ENCODE measurements around the gene SDR42E2. TPM values are rescaled to one million over a fixed set of nuclear protein-coding genes. Genes with fewer than 3 reads are reported as not detected.

The SDR42E2 gene
- total RNA-seq, 1 experiment from 2014 or later: not detected

DNA sequence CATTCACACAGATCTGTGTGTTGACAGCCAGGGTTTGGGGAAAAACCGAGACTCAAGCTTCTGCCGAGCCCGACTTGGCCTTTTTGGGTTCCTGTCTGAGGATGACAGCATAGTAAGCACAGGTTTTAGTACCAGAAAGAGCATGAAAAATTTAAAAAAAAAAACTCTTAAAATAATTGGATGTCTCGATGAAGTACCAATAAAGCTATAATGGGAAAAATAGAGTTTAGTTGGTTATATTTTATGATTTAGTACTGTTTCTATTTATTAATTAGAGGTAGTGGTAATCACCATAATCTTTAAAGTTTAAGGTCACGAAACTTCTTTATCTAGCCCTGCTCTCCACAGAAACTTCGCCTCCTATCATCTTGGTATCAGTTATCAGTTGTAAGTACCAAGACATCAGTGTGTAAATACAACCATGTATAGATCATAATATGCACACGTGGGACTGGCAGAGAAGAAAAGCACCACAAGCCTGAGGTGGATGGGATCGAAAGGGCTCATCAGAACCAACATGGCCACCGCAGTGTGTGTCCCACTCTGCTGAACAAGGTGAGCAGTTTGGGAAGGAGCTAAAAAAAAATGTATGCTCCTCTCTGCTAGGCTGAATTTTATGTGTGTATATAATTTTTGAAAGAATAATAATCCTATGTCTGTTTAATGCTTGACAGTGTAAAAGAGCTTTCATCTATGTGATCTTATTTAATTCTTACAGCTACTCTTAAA, 29.4 kb downstream of the SDR42E2 start:
- DNase-seq: no peak
- Histone ChIP-seq H4K20me1 (ENCODE audit: low read length) (no peaks in the 10 kb centered on the region), H3K4me3 (ENCODE audit: low read length) (peak overlapping the region; percentile 72), H3K4me1 (ENCODE audit: insufficient read depth, low read length) (peaks cover 29% of the 10 kb centered on the region), H2AFZ (ENCODE audit: low read length) (peak overlapping the region; percentile 84), H3K9me3 (ENCODE audit: low read length) (no peaks in the 10 kb centered on the region), H3K27me3 (ENCODE audit: low read length) (no peaks in the 10 kb centered on the region), H3K36me3 (ENCODE audit: low read depth, low read length) (no peaks in the 10 kb centered on the region), H3K4me2 (ENCODE audit: low read length) (peak overlapping the region; percentile 96), H3K79me2 (ENCODE audit: low read length) (no peaks in the 10 kb centered on the region), H3K9me2 (replicated peaks; ENCODE audit: low read length) (no peaks in the 10 kb centered on the region), H3F3A (ENCODE audit: low read length, unreplicated experiment) (no peaks in the 10 kb centered on the region), H3K9ac (ENCODE audit: low read length) (peak overlapping the region; percentile 69), H3K27ac (ENCODE audit: low read length) (peak overlapping the region; percentile 67)
- intact Hi-C loops (cut with micrococcal nuclease): no loop called here
- ATAC-seq: no peak
- TSS peak; percentile 92 for BruUV-seq (replicated peaks)
- TF ChIP-seq, protein P1, sequence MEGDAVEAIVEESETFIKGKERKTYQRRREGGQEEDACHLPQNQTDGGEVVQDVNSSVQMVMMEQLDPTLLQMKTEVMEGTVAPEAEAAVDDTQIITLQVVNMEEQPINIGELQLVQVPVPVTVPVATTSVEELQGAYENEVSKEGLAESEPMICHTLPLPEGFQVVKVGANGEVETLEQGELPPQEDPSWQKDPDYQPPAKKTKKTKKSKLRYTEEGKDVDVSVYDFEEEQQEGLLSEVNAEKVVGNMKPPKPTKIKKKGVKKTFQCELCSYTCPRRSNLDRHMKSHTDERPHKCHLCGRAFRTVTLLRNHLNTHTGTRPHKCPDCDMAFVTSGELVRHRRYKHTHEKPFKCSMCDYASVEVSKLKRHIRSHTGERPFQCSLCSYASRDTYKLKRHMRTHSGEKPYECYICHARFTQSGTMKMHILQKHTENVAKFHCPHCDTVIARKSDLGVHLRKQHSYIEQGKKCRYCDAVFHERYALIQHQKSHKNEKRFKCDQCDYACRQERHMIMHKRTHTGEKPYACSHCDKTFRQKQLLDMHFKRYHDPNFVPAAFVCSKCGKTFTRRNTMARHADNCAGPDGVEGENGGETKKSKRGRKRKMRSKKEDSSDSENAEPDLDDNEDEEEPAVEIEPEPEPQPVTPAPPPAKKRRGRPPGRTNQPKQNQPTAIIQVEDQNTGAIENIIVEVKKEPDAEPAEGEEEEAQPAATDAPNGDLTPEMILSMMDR (conservative IDR thresholded peaks at IDR 0.05; ENCODE audit: low read depth, low read length): no peak
- TF ChIP-seq EZH2 (IDR thresholded peaks at IDR 0.05; ENCODE audit: low read length, unreplicated experiment) (no peak), EZH2phosphoT487 (IDR thresholded peaks at IDR 0.05; ENCODE audit: borderline replicate concordance, low read length) (no peak)
- ChIA-PET POLR2A (ENCODE audit: unreplicated experiment) (interaction anchor here (0.6 kb wide), 2 partner anchors 15 to 474 kb away, joined by 6 to 12 read pairs; no protein-coding TSS in a partner anchor), CTCF (interaction anchor here (0.6 kb wide), 1 partner anchor 190 kb away, joined by 7 read pairs; no protein-coding TSS in a partner anchor)

DNA sequence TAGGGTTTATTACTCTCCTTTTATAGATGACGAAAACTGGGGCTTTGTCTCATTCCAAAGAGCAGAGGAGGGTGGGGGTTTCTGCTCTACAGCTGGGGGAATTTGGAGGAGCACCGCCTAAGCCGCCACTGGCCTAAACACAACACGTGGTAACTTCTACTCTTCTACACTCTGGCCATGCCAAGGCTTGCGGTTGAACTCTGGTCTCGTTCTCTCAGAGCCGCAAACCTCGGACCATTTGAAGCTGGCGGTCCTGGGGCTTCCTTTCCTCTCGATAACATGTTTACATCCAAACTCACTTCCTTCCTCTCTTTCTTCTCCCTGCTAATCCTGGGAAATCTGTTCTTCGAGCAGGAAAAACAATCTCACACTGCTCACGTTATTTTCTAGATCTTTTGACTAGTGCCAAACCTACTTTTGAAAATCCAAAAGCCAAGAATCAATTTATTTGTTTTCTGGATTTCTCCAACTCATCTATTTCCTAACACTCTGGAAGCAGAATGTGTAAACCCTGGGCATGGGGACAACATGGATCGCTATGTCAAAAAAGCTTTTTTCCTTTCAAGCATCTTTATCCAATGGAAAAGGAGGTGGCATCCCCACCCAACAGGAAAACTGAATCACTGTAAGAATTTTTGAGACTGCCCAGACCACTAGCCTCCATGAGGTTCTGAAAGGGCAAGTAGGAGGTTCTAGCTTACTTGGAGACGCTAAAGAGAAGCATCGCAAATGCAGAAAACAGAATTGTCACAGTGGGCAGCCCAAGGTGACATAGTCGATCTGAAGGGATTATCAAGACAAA, 30.2 kb downstream of the SDR42E2 start:
- intact Hi-C loops (cut with micrococcal nuclease): no loop called here
- BruUV-seq (replicated peaks): no TSS peak
- Histone ChIP-seq H3K36me3 (ENCODE audit: low read depth, low read length) (no peaks in the 10 kb centered on the region), H3K9me3 (ENCODE audit: low read length) (no peaks in the 10 kb centered on the region), H3K9me2 (replicated peaks; ENCODE audit: low read length) (no peaks in the 10 kb centered on the region), H3K27me3 (ENCODE audit: low read length) (no peaks in the 10 kb centered on the region), H2AFZ (ENCODE audit: low read length) (peak overlapping the region; percentile 84), H3K4me2 (ENCODE audit: low read length) (peak overlapping the region; percentile 96), H4K20me1 (ENCODE audit: low read length) (no peaks in the 10 kb centered on the region), H3K4me3 (ENCODE audit: low read length) (peak overlapping the region; percentile 72), H3K27ac (ENCODE audit: low read length) (peak overlapping the region; percentile 67), H3K4me1 (ENCODE audit: insufficient read depth, low read length) (peaks cover 29% of the 10 kb centered on the region), H3K9ac (ENCODE audit: low read length) (peak overlapping the region; percentile 69), H3F3A (ENCODE audit: low read length, unreplicated experiment) (no peaks in the 10 kb centered on the region), H3K79me2 (ENCODE audit: low read length) (no peaks in the 10 kb centered on the region)
- TF ChIP-seq EZH2phosphoT487 (IDR thresholded peaks at IDR 0.05; ENCODE audit: borderline replicate concordance, low read length) (no peak), EZH2 (IDR thresholded peaks at IDR 0.05; ENCODE audit: low read length, unreplicated experiment) (no peak)
- TF ChIP-seq, protein P1 (conservative IDR thresholded peaks at IDR 0.05; ENCODE audit: low read depth, low read length): no peak
- no peak for ATAC-seq
- CTCF ChIA-PET: no interaction called here
- POLR2A ChIA-PET (ENCODE audit: unreplicated experiment): interaction anchor here (0.5 kb wide), 1 partner anchor 106 kb away, joined by 3 read pairs; no protein-coding TSS in a partner anchor
- peak; percentile 51 for DNase-seq
